GM21528 (cell line): ENCODE measurements around the gene CUL2.
"Not testable (repeated sequence)": the region's sequence is repeated elsewhere in the genome, so short reads cannot be mapped to it uniquely, and the experiment has no call there.

Source experiments
- ATAC-seq: cut with Tn5 transposase; IDR thresholded peaks from one replicate; pipeline ENCODE4 v1.9.1; 2021; ENCODE audit warnings: mild to moderate bottlenecking, moderate library complexity; ENCODE audit not compliant: unreplicated experiment, low FRiP score

The CUL2 gene

DNA sequence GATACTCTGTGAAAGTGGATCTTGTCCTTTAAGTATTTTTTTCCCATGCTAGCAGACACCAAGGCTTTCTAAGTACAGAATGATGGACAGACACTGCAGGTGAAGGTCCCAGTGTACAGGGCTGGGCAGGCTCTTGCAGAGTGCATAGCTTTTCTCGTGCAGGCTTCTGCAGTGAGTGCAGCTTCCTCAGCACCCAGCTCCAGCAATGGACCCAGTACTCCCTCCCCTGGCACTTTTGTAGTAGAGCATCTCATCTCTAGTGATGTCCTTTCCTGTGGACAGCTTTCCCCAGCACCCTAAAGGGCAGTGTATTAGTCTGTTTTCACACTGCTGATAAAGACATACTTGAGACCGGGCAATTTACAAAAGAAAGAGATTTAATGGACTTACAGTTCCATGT is 104.3 kb downstream of the CUL2 start:
- ATAC-seq, result no peak

GRCh38 chr10:34985146-34985545 is 105.0 kb downstream of the CUL2 start:
- no peak for ATAC-seq

DNA sequence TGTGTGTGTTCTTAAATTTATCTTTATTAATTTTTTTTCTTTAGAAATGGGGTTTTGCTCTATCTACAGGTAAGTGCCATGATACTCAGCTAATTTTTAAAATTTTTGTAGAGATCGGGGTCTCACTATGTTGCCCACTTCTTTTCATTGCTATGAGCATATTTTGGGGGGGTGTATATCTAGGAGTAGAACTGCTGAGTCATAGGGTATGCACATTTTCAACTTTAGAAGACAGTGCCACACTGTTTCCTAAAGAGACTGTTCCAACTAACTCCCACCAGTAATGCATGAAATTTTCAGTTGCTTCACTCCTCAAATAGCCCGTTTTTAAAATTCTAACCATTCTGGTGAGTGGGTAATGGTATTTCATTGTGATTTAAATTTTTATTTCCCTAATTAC is 108.3 kb downstream of the CUL2 start:
- ATAC-seq, result no peak

GRCh38 chr10:34979938-34980337 is 110.2 kb downstream of the CUL2 start:
- no peak for ATAC-seq

GRCh38 chr10:34978080-34978479 is 112.1 kb downstream of the CUL2 start:
- ATAC-seq, result no peak

GRCh38 chr10:34976380-34976910 is 113.7 kb downstream of the CUL2 start:
- not testable (repeated sequence) for ATAC-seq

DNA sequence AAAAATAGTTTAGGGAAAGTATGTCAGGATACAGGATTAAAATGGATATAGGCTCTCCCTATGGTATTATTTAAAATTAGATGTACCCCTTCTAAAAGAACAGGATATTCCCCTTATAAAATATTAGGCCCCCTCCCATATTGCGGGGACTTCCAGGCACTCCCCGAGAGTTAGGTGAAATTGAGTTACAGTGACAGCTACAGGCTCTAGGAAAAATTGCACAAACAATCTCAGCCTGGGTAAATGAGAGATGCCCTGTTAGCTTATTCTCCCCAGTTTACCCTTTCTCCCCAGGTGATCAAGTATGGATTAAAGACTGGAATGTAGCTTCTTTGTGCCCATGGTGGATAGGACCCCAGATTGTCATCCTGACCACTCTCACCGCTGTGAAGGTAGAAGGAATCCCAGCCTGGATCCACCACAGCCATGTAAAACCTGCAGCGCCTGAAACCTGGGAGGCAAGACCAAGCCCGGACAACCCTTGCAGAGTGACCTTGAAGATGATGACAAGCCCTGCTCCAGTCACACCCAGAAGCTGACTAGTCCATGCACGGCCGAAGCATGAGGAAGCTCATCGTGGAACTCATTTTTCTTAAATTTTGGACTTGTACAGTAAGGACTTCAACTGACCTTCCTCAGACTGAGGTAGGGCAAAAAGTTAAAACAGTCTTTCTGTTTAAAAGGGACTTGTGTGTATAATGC is 115.6 kb downstream of the CUL2 start:
- ATAC-seq, result not testable (repeated sequence)

DNA sequence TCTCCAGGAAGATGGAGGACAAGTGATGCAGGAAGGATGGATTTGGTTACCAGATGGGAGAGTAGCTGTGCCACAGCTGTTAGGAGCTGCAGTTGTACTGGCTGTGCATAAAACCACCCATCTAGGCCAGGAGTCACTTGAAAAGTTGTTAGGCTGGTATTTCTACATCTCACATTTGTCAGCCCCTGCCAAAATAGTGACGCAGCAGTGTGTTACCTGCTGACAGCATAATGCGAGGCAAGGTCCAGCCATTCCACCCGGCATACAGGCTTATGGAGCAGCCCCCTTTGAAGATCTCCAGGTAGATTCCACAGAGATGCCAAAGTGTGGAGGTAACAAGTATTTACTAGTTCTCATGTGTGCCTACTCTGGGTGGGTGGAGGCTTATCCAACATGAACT is 116.4 kb downstream of the CUL2 start:
- ATAC-seq, result not testable (repeated sequence)

DNA sequence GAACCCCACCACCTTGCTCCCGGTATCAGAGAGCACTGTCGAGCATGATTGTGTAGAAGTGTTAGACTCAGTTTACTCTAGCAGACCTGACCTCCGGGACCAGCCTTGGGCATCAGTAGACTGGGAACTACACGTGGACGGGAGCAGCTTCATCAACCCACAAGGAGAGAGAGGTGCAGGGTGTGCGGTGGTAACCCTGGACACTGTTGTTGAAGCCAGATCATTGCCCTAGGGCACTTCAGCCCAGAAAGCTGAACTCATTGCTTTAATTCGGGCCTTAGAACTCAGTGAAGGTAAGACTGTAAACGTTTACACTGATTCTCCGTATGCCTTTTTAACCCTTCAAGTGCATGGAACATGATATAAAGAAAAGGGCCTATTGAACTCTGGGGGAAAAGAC is 117.0 kb downstream of the CUL2 start:
- ATAC-seq, result not testable (repeated sequence)

DNA sequence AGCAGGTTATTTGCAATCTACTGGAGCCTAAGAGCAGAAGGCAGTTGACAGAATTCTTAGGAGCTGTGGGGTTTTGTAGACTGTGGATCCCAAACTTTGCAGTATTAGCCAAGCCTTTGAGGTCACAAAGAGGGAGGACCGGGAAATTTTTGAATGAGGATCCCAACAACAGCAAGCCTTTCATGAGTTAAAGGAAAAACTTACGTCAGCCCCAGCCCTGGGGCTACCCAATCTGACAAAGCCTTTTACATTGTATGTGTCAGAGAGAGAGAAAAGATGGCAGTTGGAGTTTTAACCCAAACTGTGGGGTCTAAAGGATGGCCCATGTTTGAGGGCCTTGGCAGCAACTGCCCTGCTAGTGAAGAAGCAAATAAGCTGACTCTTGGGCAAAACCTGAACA is 117.5 kb downstream of the CUL2 start:
- ATAC-seq, result not testable (repeated sequence)

DNA sequence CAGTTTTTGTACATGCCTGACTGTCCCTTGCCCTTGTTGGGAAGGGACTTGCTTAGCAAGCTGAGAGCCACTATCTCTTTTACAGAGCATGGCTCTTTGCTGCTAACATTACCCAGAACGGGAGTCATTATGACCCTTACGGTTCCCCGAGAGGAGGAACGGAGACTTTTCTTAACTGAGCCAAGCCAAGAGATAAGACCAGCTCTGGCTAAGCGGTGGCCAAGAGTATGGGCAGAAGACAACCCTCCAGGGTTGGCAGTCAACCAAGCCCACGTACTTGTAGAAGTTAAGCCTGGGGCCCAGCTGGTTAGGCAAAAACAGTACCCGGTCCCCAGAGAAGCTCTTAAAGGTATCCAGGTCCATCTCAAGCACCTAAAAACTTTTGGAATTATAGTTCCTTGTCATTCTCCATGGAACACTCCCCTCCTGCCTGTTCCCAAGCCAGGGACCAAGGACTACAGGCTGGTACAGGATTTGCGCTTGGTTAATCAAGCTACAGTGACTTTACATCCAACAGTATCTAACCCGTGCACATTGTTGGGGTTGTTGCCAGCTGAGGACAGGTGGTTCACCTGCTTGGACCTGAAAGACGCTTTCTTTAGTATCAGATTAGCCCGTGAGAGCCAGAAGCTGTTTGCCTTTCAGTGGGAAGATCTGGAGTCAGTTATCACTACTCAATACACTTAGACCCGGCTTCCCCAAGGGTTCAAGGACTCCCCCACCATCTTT is 118.4 kb downstream of the CUL2 start:
- not testable (repeated sequence) for ATAC-seq

DNA sequence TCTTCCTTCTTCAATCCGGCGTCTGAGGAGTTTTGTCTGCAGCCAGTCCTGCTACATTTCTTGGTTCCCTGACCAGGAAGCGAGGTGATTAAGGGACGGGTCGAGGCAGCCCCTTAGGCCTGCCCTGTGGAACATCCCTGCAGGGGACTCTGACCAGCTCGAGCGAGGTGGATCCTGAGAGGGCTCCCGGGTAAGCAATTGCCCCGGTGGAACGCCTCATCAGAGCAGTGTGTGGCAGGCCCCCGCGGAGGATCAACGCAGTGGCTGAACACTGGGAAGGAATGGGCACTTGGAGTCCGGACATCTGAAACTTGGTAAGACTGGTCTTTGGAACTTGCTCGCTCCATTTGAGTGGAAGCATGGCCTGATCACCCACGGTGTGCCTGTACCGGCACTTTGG is 121.0 kb downstream of the CUL2 start:
- no peak for ATAC-seq

DNA sequence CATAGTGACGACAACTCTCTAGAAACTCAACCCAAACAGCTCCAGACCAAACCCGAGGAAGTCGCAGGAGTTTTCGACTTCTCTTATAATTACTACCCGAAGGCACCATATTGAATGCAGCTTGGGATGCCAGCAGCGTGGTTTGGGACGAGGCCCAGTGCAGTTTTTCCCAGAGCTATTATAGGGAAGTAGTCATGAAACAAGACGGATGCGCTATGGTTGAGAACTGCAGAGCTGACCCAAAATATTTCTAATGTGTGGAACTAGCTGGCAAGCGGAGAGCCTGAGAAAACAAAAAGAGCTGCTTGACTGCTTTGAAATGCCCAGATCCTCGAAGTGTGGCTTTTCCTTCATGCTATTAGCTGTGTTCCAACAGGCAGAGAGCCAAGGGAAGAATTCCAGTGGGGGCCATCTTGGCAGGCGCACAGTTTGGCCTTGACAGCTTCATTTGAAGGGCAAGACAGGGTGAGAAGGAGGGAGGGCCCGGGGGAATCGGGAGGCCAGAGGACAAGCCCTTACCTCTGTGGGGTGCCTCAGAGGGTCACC is 122.7 kb downstream of the CUL2 start:
- ATAC-seq, result no peak

DNA sequence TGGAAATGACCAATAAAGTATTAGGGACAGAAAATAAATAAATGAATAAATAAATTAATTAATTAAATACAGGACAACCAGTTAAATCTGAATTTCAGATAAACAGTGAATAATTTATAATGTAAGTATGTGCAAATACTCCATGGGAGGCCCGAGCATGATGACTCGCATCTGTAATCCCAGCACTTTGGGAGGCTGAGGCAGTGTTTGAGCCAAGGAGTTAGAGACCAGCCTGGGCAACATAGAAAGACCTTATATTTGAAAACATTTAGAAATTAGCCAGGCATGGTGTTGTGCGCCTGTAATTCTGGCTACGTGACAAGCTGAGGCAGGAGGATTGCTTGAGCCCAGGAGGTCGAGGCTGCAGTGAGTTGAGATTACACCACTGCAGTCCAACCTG is 123.7 kb downstream of the CUL2 start:
- no peak for ATAC-seq

DNA sequence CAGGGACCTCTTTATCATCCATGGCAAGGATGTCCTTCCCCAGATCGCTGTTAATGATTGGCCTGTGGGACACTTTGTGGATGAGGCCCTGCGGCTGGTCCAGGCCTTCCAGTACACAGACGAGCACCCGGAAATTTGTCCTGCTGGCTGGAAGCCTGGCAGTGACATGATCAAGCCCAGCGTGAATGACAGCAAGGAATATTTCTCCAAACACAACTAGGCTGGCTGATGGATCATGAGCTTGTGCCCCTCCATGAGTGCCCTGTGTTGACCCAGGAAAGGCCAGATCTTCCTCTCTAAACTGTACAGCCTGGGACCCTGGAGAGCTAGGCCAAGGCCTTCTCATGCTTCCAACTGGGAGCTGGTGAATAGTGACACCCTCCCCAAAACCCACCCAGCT is 124.1 kb downstream of the CUL2 start:
- no peak for ATAC-seq

DNA sequence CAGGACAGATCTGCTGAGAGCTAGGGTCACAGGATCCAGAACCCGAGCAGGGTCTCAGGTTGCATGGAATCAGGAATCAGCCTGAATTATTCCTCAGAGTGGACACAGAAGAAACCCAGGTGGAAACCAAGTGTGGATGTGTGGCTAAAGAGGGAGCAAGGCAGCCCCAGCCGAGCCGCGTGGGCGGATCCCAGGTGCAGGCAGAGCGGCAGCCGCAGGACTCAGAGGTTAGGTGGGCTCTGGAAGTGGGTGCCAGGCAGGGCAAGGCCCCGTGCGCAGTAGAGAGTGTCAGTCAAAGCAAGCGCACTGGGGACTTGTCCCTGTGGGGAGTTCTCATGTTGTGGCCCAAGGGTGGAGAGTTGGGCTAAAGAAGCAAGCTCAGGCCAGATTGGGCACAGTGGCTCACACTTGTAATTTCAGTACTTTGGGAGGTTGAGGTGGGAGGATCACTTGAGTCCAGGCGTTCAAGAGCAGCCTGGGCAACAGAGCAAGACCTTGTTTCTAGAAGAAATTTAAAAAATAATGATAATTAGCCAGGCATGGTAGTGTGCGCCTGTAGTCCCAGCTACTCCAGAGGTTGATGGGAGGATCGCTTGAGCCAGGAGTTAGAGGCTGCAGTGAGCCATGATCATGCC is 125.9 kb downstream of the CUL2 start:
- no peak for ATAC-seq

DNA sequence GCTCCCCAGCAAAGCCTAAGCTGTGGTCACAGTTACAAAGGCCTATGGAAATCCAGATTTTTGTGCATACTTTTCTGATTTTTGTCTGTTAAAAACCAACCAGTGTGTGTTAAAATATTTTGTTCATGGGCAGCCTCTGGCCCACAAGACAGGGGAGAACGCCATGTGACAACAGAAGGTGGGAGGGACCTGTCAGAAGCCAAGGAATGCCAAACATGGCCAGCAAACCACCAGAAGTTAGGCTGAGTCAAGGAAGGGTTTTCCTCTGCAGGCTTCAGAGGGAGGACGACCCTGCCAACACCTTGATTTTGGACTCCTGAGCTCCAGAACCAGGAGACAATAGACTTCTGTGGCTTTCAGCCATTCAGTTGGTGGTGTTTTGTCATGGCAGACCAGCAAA is 127.3 kb downstream of the CUL2 start:
- ATAC-seq, result no peak

- no peak for ATAC-seq
These were observed 129.2 kb downstream of the CUL2 start for GRCh38 chr10:34960983-34961382.

DNA sequence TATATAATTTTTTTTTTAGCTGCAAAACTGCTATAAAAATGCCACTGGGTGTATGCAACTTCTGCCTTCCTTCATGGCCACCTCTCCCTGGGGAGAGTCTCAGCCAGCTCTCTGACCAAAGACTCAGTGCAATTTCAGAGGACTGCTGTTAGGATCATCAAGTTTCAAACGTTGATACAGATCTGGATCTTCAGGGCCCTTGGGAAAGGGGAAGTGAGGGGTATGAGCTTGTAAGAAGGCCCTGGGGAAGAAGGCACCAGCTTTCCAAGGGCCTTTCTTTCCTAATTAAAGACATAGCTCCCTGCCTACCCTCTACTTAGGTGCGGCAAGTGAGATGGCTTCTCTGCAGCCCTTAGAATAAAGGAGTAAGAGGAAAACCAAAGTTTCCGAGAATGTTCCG is 130.4 kb downstream of the CUL2 start:
- ATAC-seq, result no peak

- no peak for ATAC-seq
These were observed 130.8 kb downstream of the CUL2 start for GRCh38 chr10:34959321-34959720.
